HG03095 (cell line): Measurements from ENCODE around the gene LIPG.

ENCODE experiments used
- ATAC-seq: cut with Tn5 transposase; IDR thresholded peaks from one replicate; pipeline ENCODE4 v1.9.1; 2021; ENCODE audit warnings: moderate library complexity; ENCODE audit not compliant: unreplicated experiment

LIPG gene

GRCh38 chr18:49610022-49610445 is 48.2 kb downstream of the LIPG start:
- no peak for ATAC-seq

- ATAC-seq, result no peak
Observed at GRCh38 chr18:49611316-49611715, 49.5 kb downstream of the LIPG start.

GRCh38 chr18:49612515-49613033 is 50.7 kb downstream of the LIPG start:
- peak; percentile 97 for ATAC-seq

- ATAC-seq, result no peak
Observed at GRCh38 chr18:49613141-49613640, 51.3 kb downstream of the LIPG start.

- no peak for ATAC-seq
Observed at GRCh38 chr18:49613641-49614151, 51.8 kb downstream of the LIPG start.

- ATAC-seq, result no peak
Observed at GRCh38 chr18:49616618-49617328, 54.9 kb downstream of the LIPG start.

GRCh38 chr18:49617329-49617695 is 55.5 kb downstream of the LIPG start:
- ATAC-seq, result no peak

- no peak for ATAC-seq
Observed at GRCh38 chr18:49617865-49618264, 56.0 kb downstream of the LIPG start.

GRCh38 chr18:49618742-49619681 is 57.2 kb downstream of the LIPG start:
- no peak for ATAC-seq

GRCh38 chr18:49619801-49620200 is 57.9 kb downstream of the LIPG start:
- no peak for ATAC-seq

- no peak for ATAC-seq
Observed at GRCh38 chr18:49621301-49621700, 59.4 kb downstream of the LIPG start.

- ATAC-seq, result no peak
Observed at GRCh38 chr18:49621717-49622351, 60.0 kb downstream of the LIPG start.

GRCh38 chr18:49623571-49623970 is 61.7 kb downstream of the LIPG start:
- no peak for ATAC-seq

- no peak for ATAC-seq
Observed at GRCh38 chr18:49625021-49625691, 63.3 kb downstream of the LIPG start.

- ATAC-seq, result no peak
Observed at GRCh38 chr18:49626842-49627467, 65.1 kb downstream of the LIPG start.

GRCh38 chr18:49628119-49628518 is 66.3 kb downstream of the LIPG start:
- ATAC-seq, result no peak

- no peak for ATAC-seq
Observed at GRCh38 chr18:49628881-49629795, 67.3 kb downstream of the LIPG start.

GRCh38 chr18:49630246-49630699 is 68.4 kb downstream of the LIPG start:
- ATAC-seq, result no peak
